Endodermal cell (in vitro differentiated cells): ENCODE data around the gene FAM153A. TPM values are rescaled to one million over a fixed set of nuclear protein-coding genes. Genes with fewer than 3 reads are reported as not detected.
"Not testable (repeated sequence)": the region's sequence is repeated elsewhere in the genome, so short reads cannot be mapped to it uniquely, and the experiment has no call there.

Source experiments
- DNase-seq: peaks from one replicate; pipeline ENCODE4 v3.0.0-alpha.2; 2017
- H3K27ac ChIP-seq: 2 replicates; pipeline ENCODE4 v1.5.1; 2013; ENCODE audit warnings: mild to moderate bottlenecking, low read depth, low read length, moderate library complexity
- H3K27me3 ChIP-seq: 2 replicates; pipeline ENCODE4 v1.6.1; 2013; ENCODE audit warnings: mild to moderate bottlenecking, low read length, moderate library complexity; ENCODE audit not compliant: insufficient read depth, control insufficient read depth, poor library complexity, severe bottlenecking
- H3K36me3 ChIP-seq: 2 replicates; pipeline ENCODE4 v1.7.0; 2013; ENCODE audit warnings: mild to moderate bottlenecking, low read length, moderate library complexity; ENCODE audit not compliant: control insufficient read depth, insufficient read depth
- H3K4me1 ChIP-seq: one replicate; pipeline ENCODE4 v1.7.0; 2013; ENCODE audit warnings: low read length; ENCODE audit not compliant: control insufficient read depth, insufficient read depth
- H3K4me3 ChIP-seq: 2 replicates; pipeline ENCODE4 v1.5.1; 2013; ENCODE audit warnings: mild to moderate bottlenecking, low read length, moderate library complexity
- H3K9ac ChIP-seq: 2 replicates; pipeline ENCODE4 v1.6.1; 2013; ENCODE audit warnings: mild to moderate bottlenecking, low read length, moderate library complexity; ENCODE audit not compliant: poor library complexity, severe bottlenecking; ENCODE audit errors: extremely low read depth
- H3K9me3 ChIP-seq: 2 replicates; pipeline ENCODE4 v1.6.1; 2013; ENCODE audit warnings: mild to moderate bottlenecking, low read length, moderate library complexity; ENCODE audit not compliant: control insufficient read depth
- H3K27ac Mint-ChIP-seq: 2 replicates; pipeline ENCODE4 v1.8.0; 2020; ENCODE audit warnings: mixed read lengths
- H3K27me3 Mint-ChIP-seq: 2 replicates; pipeline ENCODE4 v1.8.0; 2021; ENCODE audit warnings: mild to moderate bottlenecking, mixed read lengths; ENCODE audit not compliant: insufficient read depth
- H3K36me3 Mint-ChIP-seq: 2 replicates; pipeline ENCODE4 v1.8.0; 2020; ENCODE audit warnings: low read depth, mixed read lengths
- H3K4me1 Mint-ChIP-seq: 2 replicates; pipeline ENCODE4 v1.8.0; 2020; ENCODE audit warnings: mixed read lengths
- H3K4me3 Mint-ChIP-seq: 2 replicates; pipeline ENCODE4 v1.8.0; 2020; ENCODE audit warnings: mild to moderate bottlenecking, moderate library complexity, mixed read lengths
- H3K9me3 Mint-ChIP-seq: 2 replicates; pipeline ENCODE4 v1.8.0; 2020; ENCODE audit warnings: mild to moderate bottlenecking, mixed read lengths
- WGBS, 2 experiments: methylation state at CpG; one replicate each; pipeline versions ENCODE4 v1.1.5 to v1.1.7; 2013; ENCODE audit warnings: missing lambda C conversion rate in 2 of 2, mixed read lengths in 1 of 2; ENCODE audit not compliant: insufficient coverage in 1 of 2, insufficient read length in 1 of 2; 5-methylcytosine and 5-hydroxymethylcytosine counted together
- total RNA-seq, 2 donors: library from RNA; stranded (reverse); fragmentation: NEBNext Ultra II Directional in 1 of 2; extraction: Animal tissue kit (Norgen Biotek cat#: 25700) in 1 of 2; gene quantifications; 2 replicates in 1 of 2; 3 replicates in 1 of 2; pipeline ENCODE4 v1.2.1, GENCODE V29; 2021

Gene FAM153A
- total RNA-seq, 2 donors from 2014 or later, result not detected

DNA sequence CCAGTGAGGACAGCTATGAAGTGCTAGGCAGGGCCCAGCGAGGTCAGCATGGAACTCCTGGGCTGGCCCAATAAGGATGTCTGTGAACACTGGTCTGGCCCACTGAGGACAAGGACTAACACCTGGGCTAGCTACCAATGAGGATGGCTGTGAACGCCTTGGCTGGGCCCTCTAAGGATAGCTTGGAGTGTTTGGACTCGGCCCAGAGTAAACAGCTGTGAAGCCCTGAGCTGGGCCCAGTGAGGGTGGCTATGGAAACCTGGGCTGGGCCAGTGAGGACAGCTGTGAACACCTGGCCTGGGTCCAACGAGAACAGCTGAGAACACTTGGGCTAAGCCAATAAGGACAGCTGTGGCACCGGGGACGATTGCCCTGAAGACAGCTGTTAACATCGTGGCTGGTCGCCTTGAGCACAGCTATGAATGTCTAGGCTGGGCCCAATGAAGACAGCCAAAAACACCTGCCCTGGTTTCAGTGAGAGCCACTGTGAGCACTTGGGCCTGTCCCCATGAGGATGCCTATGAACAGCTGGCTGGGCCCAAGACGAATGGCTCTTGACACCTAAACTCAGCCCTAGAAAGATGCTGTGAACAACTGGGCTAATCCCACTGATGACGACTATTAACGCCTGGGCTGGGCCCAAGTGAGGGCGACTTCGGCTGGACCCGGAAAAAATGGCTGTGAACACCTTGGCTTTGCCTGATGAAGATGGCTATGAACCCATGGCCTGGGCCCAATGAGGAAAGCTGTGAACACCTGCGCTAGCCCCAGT lies 18.8 kb downstream of the FAM153A start:
- not testable (repeated sequence) for H3K9ac ChIP-seq, H3K36me3 Mint-ChIP-seq, H3K27me3 Mint-ChIP-seq, H3K4me3 Mint-ChIP-seq, H3K27ac ChIP-seq, H3K9me3 Mint-ChIP-seq, H3K4me1 Mint-ChIP-seq, H3K27me3 ChIP-seq, H3K27ac Mint-ChIP-seq, H3K36me3 ChIP-seq, H3K4me3 ChIP-seq, H3K4me1 ChIP-seq, H3K9me3 ChIP-seq
- 100% methylated on average over 1 of the region's 15 CpGs; no CpG with 5 or more reads in 1 of the 2 experiments for WGBS, 2 experiments
- DNase-seq, result peak; percentile 0

DNA sequence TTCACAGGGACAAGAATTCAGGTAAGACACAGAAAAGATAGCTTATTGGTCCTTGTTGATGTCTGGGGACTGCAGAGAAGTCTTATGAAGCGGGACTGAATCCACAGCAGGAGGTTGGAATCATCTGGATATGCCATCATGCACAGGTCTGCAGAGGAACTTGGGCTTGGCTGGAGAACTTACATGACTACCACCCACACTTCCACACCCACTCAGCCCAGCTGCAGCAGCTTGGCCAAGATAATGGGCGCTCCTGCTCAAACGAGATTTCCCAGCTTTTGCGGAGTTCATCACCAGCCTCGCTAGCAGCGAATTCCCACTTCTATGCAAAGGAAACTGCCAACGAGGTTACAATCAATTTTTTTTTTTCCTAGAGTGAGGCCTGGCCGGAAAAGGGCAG lies 21.7 kb downstream of the FAM153A start:
- not testable (repeated sequence) for H3K36me3 ChIP-seq, H3K27me3 Mint-ChIP-seq

DNA sequence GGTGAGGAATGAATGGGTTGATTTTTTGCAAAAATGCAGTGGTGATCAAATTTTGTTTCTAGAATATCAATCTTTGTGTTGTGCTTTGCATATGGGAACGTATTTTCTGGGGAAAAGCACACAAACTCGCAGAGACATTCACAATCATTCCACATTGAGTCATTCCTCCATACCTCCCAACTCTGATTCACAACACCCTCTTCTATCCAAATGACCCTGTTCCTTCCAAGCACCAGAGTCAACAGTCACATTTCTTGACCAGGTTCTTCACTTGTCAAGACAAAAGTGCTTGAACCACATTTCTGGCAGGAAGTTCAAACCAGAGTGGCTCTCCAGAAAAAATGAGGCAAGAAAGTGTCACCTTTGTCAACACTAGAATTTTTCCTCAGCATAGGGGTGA lies 35.3 kb downstream of the FAM153A start:
- not testable (repeated sequence) for H3K4me1 Mint-ChIP-seq, H3K9me3 ChIP-seq, H3K4me3 ChIP-seq, H3K27ac Mint-ChIP-seq, H3K4me3 Mint-ChIP-seq, H3K36me3 ChIP-seq, H3K27me3 Mint-ChIP-seq, H3K27me3 ChIP-seq, H3K9ac ChIP-seq, H3K4me1 ChIP-seq, DNase-seq, H3K36me3 Mint-ChIP-seq, H3K27ac ChIP-seq, H3K9me3 Mint-ChIP-seq
- WGBS, 2 experiments, result 75% methylated on average over 1 of the region's 2 CpGs; no CpG with 5 or more reads in 1 of the 2 experiments

More for the DNA sequence above, 21.7 kb downstream of the FAM153A start:
- not testable (repeated sequence) for H3K4me3 Mint-ChIP-seq, H3K36me3 Mint-ChIP-seq, H3K9me3 ChIP-seq, H3K4me1 ChIP-seq, H3K9ac ChIP-seq, H3K27me3 ChIP-seq, H3K4me1 Mint-ChIP-seq, H3K4me3 ChIP-seq, H3K27ac ChIP-seq, H3K27ac Mint-ChIP-seq, H3K9me3 Mint-ChIP-seq
- 91% methylated on average over 4 of the region's 8 CpGs; no CpG with 5 or more reads in 1 of the 2 experiments for WGBS, 2 experiments
- DNase-seq, result peak; percentile 0

- not testable (repeated sequence) for H3K9me3 ChIP-seq, H3K4me3 Mint-ChIP-seq, H3K36me3 Mint-ChIP-seq, H3K27ac ChIP-seq, H3K9ac ChIP-seq, DNase-seq, H3K27me3 Mint-ChIP-seq, H3K4me1 Mint-ChIP-seq, H3K36me3 ChIP-seq, H3K4me3 ChIP-seq, H3K9me3 Mint-ChIP-seq, H3K27ac Mint-ChIP-seq, H3K4me1 ChIP-seq, H3K27me3 ChIP-seq
- WGBS, 2 experiments, result no CpG with 5 or more reads among the region's 7 CpGs
Measured at GRCh38 chr5:177724858-177725257, 57.8 kb downstream of the FAM153A start.

GRCh38 chr5:177723831-177724485 lies 58.7 kb downstream of the FAM153A start:
- not testable (repeated sequence) for H3K27ac ChIP-seq, H3K27me3 ChIP-seq, H3K9me3 ChIP-seq, H3K27ac Mint-ChIP-seq, H3K9me3 Mint-ChIP-seq, H3K4me1 ChIP-seq, H3K4me1 Mint-ChIP-seq, H3K9ac ChIP-seq, H3K27me3 Mint-ChIP-seq, H3K4me3 ChIP-seq, H3K36me3 Mint-ChIP-seq, H3K4me3 Mint-ChIP-seq, H3K36me3 ChIP-seq, DNase-seq
- no CpG with 5 or more reads among the region's 6 CpGs for WGBS, 2 experiments

DNA sequence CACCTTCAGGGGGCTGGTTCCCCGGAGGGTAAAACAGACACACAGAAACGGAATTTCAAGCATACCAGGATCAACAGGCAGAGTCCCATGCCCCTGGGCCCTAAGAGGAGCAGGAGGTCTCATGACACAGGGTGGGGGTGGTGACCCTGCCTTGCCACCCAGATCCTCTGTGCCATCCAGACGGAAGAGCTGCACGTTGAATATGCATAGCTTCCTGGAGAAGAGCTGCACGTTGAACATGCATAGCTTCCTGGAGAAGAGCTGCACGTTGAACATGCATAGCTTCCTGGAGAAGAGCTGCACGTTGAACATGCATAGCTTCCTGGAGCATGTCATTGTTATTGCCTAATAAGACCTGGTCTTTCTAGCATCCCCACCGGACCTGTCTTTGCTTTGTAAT lies 59.9 kb downstream of the FAM153A start:
- not testable (repeated sequence) for H3K27ac Mint-ChIP-seq, H3K9ac ChIP-seq, DNase-seq, H3K27ac ChIP-seq, H3K9me3 Mint-ChIP-seq, H3K36me3 ChIP-seq, H3K4me3 Mint-ChIP-seq, H3K27me3 Mint-ChIP-seq, H3K4me1 ChIP-seq, H3K9me3 ChIP-seq, H3K4me1 Mint-ChIP-seq, H3K4me3 ChIP-seq, H3K27me3 ChIP-seq, H3K36me3 Mint-ChIP-seq
- no CpG with 5 or more reads among the region's 8 CpGs for WGBS, 2 experiments

DNA sequence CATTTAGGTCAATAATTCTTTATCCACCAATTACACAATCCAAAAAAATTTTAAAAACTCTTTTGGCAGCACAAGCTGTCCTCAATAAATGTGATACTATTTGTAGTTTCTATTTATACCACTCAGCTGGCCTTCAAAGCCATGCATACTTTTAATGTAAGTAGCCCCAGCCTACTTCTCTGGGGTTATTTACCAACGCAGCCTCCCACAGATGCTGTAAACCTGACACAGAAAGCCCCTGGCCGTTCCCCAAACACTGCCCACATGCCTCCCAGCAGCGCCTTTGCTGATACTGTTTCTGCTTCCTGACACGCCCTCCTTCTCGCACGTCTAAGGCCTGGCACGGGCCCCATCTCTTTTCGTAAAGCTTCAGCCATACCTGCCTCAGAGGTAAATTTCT lies 62.7 kb downstream of the FAM153A start:
- H3K27me3 Mint-ChIP-seq, H3K27me3 ChIP-seq, H3K9ac ChIP-seq, H3K4me3 Mint-ChIP-seq, H3K4me1 Mint-ChIP-seq, H3K4me3 ChIP-seq, H3K4me1 ChIP-seq, H3K9me3 ChIP-seq, H3K27ac ChIP-seq, H3K36me3 Mint-ChIP-seq, DNase-seq, H3K36me3 ChIP-seq, H3K27ac Mint-ChIP-seq, H3K9me3 Mint-ChIP-seq: not testable (repeated sequence)
- WGBS, 2 experiments, result no CpG with 5 or more reads among the region's 8 CpGs
